Spleen (tissue), 11 donors: ENCODE data around the gene NBL1. TPM values are rescaled to one million over a fixed set of nuclear protein-coding genes. Genes with fewer than 3 reads are reported as not detected.

Experiments
- DNase-seq: peaks from one replicate; pipeline ENCODE4 v3.0.0-alpha.2; 2020
- H3K27ac ChIP-seq, 8 donors: fragments of 200-600 bp; sonication (generic) in 7 of 8; 1 replicate in 4 of 8; 2 replicates in 4 of 8; pipeline versions ENCODE4 v1.5.0 to v1.8.0; 2016 to 2021; ENCODE audit warnings: inconsistent platforms in 4 of 8, mild to moderate bottlenecking in 4 of 8, moderate library complexity in 1 of 8
- H3K27me3 ChIP-seq, 7 donors: fragments of 200-600 bp; sonication (generic) in 6 of 7; replicated peaks in 1 of 7; 1 replicate in 4 of 7; 2 replicates in 3 of 7; pipeline versions ENCODE4 v1.5.0 to v1.8.0; 2016 to 2021; ENCODE audit warnings: inconsistent platforms in 3 of 7, mild to moderate bottlenecking in 1 of 7
- H3K36me3 ChIP-seq, 6 donors: fragments of 200-600 bp; sonication (generic) in 5 of 6; 1 replicate in 4 of 6; 2 replicates in 2 of 6; pipeline versions ENCODE4 v1.5.0 to v1.8.0; 2016 to 2021; ENCODE audit warnings: inconsistent platforms in 2 of 6
- H3K4me1 ChIP-seq, 6 donors: fragments of 200-600 bp; sonication (generic) in 5 of 6; 1 replicate in 3 of 6; 2 replicates in 3 of 6; pipeline versions ENCODE4 v1.5.0 to v1.8.0; 2016 to 2021; ENCODE audit warnings: inconsistent platforms in 3 of 6
- H3K4me3 ChIP-seq, 8 donors: fragments of 200-600 bp; sonication (generic) in 7 of 8; 1 replicate in 4 of 8; 2 replicates in 4 of 8; pipeline versions ENCODE4 v1.5.0 to v1.8.0; 2016 to 2021; ENCODE audit warnings: inconsistent platforms in 4 of 8, mild to moderate bottlenecking in 4 of 8, moderate library complexity in 2 of 8
- H3K9me3 ChIP-seq, 8 donors: fragments of 200-600 bp; sonication (generic) in 7 of 8; 1 replicate in 4 of 8; 2 replicates in 4 of 8; pipeline versions ENCODE4 v1.5.0 to v1.8.0; 2016 to 2021; ENCODE audit warnings: inconsistent platforms in 4 of 8
- POLR2A ChIP-seq, 3 donors: fragments of 450-650 bp; IDR thresholded peaks; one replicate each; pipeline ENCODE4 v1.5.1; 2017; ENCODE audit warnings: antibody characterized with exemption in 3 of 3, mild to moderate bottlenecking in 1 of 3
- POLR2AphosphoS5 ChIP-seq, 3 donors: sonication (generic); formaldehyde crosslinking; IDR thresholded peaks; one replicate each; pipeline ENCODE4 v1.5.1; 2017; ENCODE audit warnings: antibody characterized with exemption in 3 of 3
- WGBS, 5 donors: extraction: QIAGEN DNeasy Blood & Tissue Kit in 3 of 5; methylation state at CpG; one replicate each; pipeline versions ENCODE4 v1.1.5 to v1.1.7; 2013 to 2018; 5-methylcytosine and 5-hydroxymethylcytosine counted together
- intact Hi-C: fragments of 100-400 bp; cut with DNase I; formaldehyde crosslinking; loops from one replicate; pipeline ENCODE4 v1.15.0; 2023; ENCODE audit warnings: low total_unique reads
- polyA plus RNA-seq, 3 donors: library from polyadenylated mRNA; stranded (reverse); fragments of 200-250 nt; gene quantifications; one replicate each; pipeline ENCODE4 v1.2.1, GENCODE V29; 2013
- total RNA-seq, 7 donors: library from RNA; depleted of rRNA in 3 of 7; stranded (reverse); fragments of >200 nt in 3 of 7; fragmentation: NEBNext Ultra II Directional in 4 of 7; extraction: Animal tissue kit (Norgen Biotek cat#: 25700) in 4 of 7; gene quantifications; one replicate each; pipeline versions ENCODE4 v1.1.0 to v1.2.1, GENCODE V29; 2016 to 2021
- TF ChIP-seq, protein P1 (sequence below), 11 experiments: fragments of 200-600 bp in 7 of 11; fragments of 450-650 bp in 4 of 11; sonication (generic) in 4 of 11; IDR thresholded peaks in 8 of 11; conservative IDR thresholded peaks in 3 of 11; 1 replicate in 7 of 11; 2 replicates in 4 of 11; pipeline versions ENCODE4 v1.4.0 to v1.8.0; 2016 to 2021; ENCODE audit warnings: antibody characterized with exemption in 11 of 11, inconsistent platforms in 4 of 11, mild to moderate bottlenecking in 1 of 11
- donor health status: healthy with polysubstance abuse.
- donor health status: DM: no; HTN: no; CAD: no; lungs with moderate emphysema.
- donor health status: DM: no; HTN: no; CAD: no.
- donor health status: Bipolar disorder and iron deficiency.
- donor health status: healthy.
- donor health status: DM: no; HTN: no; CAD: no.
- donor health status: DM: yes; HTN: yes; CAD: no.

The NBL1 gene
- total and polyA plus RNA-seq, 10 donors: 9.9 to 50.1 (median 17.6) TPM

DNA sequence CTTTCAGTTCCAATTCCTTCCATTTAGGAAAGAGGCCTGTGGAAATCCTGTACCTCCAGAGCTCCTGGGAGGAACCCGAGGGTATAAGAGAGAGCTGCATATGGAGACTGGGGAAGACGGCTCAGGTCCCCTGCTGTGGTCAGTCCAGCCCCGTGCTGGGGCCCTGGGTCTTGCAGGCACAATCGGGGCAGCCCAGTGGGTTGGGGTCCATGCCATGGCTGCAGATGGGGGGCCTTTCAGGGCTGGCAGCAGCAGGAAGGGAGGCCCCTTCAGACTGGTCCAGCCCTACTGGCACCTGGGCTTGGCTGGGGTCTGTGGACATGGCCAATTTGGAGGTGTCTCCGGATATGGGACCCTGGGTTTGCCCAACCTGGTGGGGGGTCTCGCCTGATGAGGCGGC is 38.8 kb downstream of the NBL1 start:
- intact Hi-C loops: no loop called here
- DNase-seq: no peak
- H3K36me3 ChIP-seq: peaks cover 0 to 76% (median 19%) of the 10 kb centered on the region in 6 donors
- peaks cover 0 to 4% (median 0%) of the 10 kb centered on the region in 6 donors for H3K4me1 ChIP-seq
- H3K27ac ChIP-seq: no peak overlapping the region
- H3K27me3 ChIP-seq: no peaks in the 10 kb centered on the region
- TF ChIP-seq POLR2A (IDR thresholded peaks at IDR 0.05): no peak
- TF ChIP-seq, protein P1, sequence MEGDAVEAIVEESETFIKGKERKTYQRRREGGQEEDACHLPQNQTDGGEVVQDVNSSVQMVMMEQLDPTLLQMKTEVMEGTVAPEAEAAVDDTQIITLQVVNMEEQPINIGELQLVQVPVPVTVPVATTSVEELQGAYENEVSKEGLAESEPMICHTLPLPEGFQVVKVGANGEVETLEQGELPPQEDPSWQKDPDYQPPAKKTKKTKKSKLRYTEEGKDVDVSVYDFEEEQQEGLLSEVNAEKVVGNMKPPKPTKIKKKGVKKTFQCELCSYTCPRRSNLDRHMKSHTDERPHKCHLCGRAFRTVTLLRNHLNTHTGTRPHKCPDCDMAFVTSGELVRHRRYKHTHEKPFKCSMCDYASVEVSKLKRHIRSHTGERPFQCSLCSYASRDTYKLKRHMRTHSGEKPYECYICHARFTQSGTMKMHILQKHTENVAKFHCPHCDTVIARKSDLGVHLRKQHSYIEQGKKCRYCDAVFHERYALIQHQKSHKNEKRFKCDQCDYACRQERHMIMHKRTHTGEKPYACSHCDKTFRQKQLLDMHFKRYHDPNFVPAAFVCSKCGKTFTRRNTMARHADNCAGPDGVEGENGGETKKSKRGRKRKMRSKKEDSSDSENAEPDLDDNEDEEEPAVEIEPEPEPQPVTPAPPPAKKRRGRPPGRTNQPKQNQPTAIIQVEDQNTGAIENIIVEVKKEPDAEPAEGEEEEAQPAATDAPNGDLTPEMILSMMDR (IDR thresholded peaks at IDR 0.05 in 8 of 11, conservative IDR thresholded peaks at IDR 0.05 in 3 of 11): no peak
- no peak for TF ChIP-seq POLR2AphosphoS5 (IDR thresholded peaks at IDR 0.05)
- 80 to 90% (median 84%) methylated on average over 4 to 7 of the region's 7 CpGs for WGBS, 5 donors
- H3K4me3 ChIP-seq: no peak overlapping the region
- H3K9me3 ChIP-seq: peaks cover 0 to 8% (median 5%) of the 10 kb centered on the region in 8 donors

DNA sequence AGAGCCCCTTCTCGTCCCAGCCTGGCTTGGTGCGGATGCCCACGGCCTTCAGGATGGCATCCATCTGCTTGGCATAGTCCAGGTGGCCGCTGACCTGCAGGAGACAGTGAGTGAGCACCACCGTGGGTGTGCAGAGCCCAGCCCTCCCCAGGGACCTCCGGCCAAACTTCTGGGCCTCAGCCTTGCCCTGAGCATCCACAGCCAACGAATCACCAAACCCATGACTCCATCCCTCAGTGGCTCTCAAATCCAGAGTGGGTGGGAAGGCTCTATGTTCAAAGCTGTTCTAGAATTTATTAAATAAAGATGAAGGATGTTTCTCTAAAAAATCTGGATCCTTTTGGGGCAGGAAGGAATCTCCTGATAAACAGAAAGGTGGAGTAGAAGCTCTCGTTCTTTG is 39.2 kb downstream of the NBL1 start:
- WGBS, 5 donors: 80 to 96% (median 89%) methylated on average over 4 to 8 of the region's 8 CpGs
- intact Hi-C loops: no loop called here
- peaks cover 0 to 6% (median 0%) of the 10 kb centered on the region in 6 donors for H3K4me1 ChIP-seq
- H3K27ac ChIP-seq: no peak overlapping the region
- H3K4me3 ChIP-seq: no peak overlapping the region
- TF ChIP-seq POLR2A (IDR thresholded peaks at IDR 0.05): no peak
- TF ChIP-seq POLR2AphosphoS5 (IDR thresholded peaks at IDR 0.05): no peak
- TF ChIP-seq, protein P1 (IDR thresholded peaks at IDR 0.05 in 8 of 11, conservative IDR thresholded peaks at IDR 0.05 in 3 of 11): no peak
- H3K9me3 ChIP-seq: peaks cover 0 to 10% (median 5%) of the 10 kb centered on the region in 8 donors
- H3K36me3 ChIP-seq: peaks cover 0 to 80% (median 23%) of the 10 kb centered on the region in 6 donors
- DNase-seq: no peak
- no peaks in the 10 kb centered on the region for H3K27me3 ChIP-seq

DNA sequence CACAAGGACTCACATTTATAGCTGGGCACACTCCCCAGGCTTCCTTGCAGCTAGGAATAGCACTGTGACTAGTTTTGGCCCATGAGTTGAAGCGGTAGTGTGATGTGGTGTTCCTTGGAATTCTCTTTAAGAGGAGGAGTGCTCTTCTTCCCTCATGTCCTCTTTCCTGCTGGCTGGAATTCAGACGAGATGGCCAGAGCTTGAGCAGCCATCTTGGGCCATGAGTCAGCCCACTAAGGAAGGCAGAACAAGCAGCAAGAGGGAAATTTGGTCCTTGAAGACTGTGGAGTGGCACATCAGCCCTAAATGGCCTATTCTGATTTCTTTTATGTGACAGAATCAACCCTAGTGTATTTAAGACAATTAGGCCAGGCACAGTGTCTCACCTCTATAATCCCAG is 40.6 kb downstream of the NBL1 start:
- WGBS, 5 donors: 76 to 97% (median 89%) methylated on average over 2 of the region's 2 CpGs
- peaks cover 0 to 87% (median 25%) of the 10 kb centered on the region in 6 donors for H3K36me3 ChIP-seq
- intact Hi-C loops: no loop called here
- H3K27me3 ChIP-seq: no peaks in the 10 kb centered on the region
- H3K27ac ChIP-seq: no peak overlapping the region
- peaks cover 0 to 20% (median 0%) of the 10 kb centered on the region in 6 donors for H3K4me1 ChIP-seq
- H3K4me3 ChIP-seq: no peak overlapping the region
- no peak for TF ChIP-seq POLR2AphosphoS5 (IDR thresholded peaks at IDR 0.05)
- TF ChIP-seq, protein P1 (IDR thresholded peaks at IDR 0.05 in 8 of 11, conservative IDR thresholded peaks at IDR 0.05 in 3 of 11): no peak
- no peak for TF ChIP-seq POLR2A (IDR thresholded peaks at IDR 0.05)
- peaks cover 0 to 13% (median 7%) of the 10 kb centered on the region in 8 donors for H3K9me3 ChIP-seq
- DNase-seq: no peak

DNA sequence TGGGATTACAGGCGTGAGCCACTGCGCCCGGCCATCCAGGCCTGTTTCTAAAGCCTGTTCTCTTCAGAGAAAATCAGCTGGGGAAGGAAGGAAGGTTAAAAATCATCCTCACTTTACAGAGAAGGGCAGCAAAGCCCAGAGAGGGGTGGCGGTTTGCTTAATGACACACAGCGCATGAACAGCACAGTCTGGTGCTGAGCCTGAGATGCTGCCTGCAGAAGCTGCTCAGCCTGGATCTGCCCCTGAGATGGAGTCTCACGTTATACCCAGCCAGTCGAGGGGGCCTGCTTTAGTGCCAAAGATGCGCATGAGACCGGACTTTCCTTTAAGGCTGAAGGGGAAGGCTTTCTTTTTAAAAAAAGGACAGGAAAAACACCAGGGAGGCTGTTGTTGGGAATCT is 41.9 kb downstream of the NBL1 start:
- Histone ChIP-seq H3K9me3 (peaks cover 0 to 25% (median 18%) of the 10 kb centered on the region in 8 donors), H3K36me3 (peaks cover 0 to 93% (median 31%) of the 10 kb centered on the region in 6 donors), H3K4me1 (peaks cover 0 to 20% (median 0%) of the 10 kb centered on the region in 6 donors), H3K4me3 (no peak overlapping the region), H3K27me3 (no peaks in the 10 kb centered on the region), H3K27ac (no peak overlapping the region)
- intact Hi-C loops: no loop called here
- 89 to 92% (median 90%) methylated on average over 9 of the region's 9 CpGs for WGBS, 5 donors
- DNase-seq: no peak
- TF ChIP-seq, protein P1 (IDR thresholded peaks at IDR 0.05 in 8 of 11, conservative IDR thresholded peaks at IDR 0.05 in 3 of 11): no peak
- no peak for TF ChIP-seq POLR2AphosphoS5 (IDR thresholded peaks at IDR 0.05)
